Stimulated activated CD4-positive, alpha-beta T cell treated with anti-CD3 and anti-CD28 coated beads, Interleukin-15, amount 100 ng/mL, for 24 hours (primary cell): ENCODE results near the gene PRR5L.
"Not testable (repeated sequence)": the region's sequence is repeated elsewhere in the genome, so short reads cannot be mapped to it uniquely, and the experiment has no call there.

ENCODE experiments used
- DNase-seq: peaks from one replicate; pipeline ENCODE4 v3.0.0-alpha.2; 2020

PRR5L gene

GRCh38 chr11:36511062-36511461 lies 215.0 kb downstream of the PRR5L start:
- DNase-seq: not testable (repeated sequence)

DNA sequence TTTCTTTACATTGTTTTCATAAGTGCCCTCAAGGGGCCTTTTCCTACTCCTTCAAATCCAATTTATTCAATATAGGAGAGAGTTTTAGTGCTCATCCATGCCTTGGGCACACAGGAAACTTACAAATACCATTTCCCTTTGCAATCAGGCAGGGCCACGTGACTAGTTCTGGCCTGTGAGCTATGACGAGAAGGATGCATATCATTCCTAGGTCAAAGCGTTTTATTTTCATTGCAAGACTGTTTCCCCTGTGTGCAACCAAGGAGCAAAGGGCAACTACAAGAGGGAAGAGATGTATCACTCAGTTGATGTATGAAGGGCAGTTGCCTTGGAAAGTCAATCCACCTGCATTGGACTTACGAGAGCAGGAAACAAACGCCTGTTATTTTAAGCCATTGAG lies 215.9 kb downstream of the PRR5L start:
- no peak for DNase-seq

DNA sequence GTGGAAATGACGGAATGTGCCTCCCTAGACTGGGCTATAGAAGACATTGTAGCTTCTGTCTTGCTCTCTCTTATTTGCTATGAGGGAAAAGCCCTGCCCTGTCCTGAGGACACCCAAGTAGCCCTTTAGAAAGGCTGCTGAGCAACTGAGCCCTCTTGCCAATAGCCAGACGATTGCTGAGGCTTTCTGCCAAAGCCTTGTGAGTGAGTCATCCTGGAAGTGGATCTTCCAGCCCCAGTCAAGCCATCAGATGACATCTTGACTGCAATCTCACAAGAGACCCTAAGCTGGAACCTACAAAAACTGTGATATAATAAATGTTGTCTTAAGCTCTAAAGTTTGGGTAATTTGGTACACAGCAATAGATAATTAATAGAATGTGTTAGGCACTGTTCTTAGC lies 217.9 kb downstream of the PRR5L start:
- no peak for DNase-seq
